Measurements from ENCODE around the gene RAD51B. TPM values are rescaled to one million over a fixed set of nuclear protein-coding genes. Genes with fewer than 3 reads are reported as not detected.
A peak's percentile ranks its signal among the peaks of the same experiment; 100 is the strongest.

RAD51B gene
- 25.9 and 26.1 TPM in 2 replicates for total RNA-seq

DNA sequence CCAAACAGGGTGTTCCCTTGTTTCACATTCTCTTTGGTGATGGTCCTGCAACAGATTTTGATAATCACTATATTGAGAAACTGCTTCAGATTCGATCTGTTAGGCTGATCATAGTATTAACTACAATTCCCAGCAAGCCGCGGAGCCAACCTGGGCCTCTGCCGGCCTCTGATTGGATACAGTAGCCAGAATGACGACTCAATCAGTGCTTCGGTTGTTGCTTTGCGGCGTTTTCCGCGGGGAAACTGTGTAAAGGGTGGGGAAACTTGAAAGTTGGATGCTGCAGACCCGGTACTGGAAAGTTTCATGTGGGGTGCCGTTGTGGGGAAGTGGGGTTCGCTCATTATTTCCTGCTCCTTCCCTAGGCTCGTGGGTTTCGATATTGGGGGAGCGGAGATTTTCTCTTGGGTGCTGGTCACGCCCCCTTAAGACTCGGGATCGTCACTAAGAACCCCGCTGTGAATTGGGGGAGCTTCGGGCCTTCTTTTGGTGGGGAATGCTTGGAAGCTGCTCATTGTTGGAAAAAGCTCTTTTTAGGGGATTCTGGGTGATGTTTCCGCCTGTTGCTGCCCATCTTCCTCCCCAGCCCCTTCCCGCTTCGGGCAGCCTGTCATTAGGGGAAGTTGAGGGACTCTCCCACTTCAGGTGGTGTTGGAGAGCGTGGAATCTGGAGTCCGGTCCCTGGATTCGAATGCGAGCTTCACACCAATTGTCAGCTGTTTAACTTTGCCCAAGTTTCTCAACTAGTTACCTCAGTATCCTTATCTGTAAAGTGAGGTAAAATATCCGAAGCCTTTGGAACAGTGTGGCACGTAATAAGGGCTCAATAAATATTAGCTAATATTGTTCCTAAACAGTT, at the start of gene RAD51B:
Gene RAD51B, plus strand, starts transcription at position 217 of the 859 bp plus-strand sequence.
- no peaks in the 10 kb centered on the region for H3K9me3 Mint-ChIP-seq

DNA sequence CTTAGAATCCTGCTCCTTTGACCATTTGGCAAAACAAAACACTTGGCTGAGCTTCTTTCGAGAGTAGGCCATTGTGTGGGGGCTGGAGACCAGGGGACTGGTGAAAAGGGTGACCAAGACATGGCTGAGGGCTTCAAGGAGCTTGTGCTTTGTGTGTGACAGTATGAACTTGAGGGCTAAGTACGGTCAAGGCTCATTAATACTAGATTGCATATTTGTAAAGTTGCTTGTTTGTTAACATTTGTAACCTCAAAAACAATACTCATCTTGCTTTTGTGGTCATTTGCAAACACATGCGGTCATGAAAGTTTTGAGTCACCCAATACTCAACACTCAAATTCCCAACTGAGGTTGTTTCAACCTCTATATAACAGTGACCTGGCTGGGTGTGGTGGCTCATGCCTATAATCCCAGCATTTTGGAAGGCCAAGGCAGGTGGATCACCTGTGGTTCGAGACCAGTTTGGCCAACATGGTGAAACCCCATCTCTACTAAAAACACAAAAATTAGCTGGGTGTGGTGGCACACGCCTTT, 45.7 kb upstream of the RAD51B start:
- Mint-ChIP-seq H3K4me1 (ENCODE audit: low read depth) (no peaks in the 10 kb centered on the region), H3K27ac (no peak overlapping the region), H3K36me3 (ENCODE audit: low read depth) (peaks cover 38% of the 10 kb centered on the region), H3K4me3 (no peak overlapping the region), H3K9me3 (no peaks in the 10 kb centered on the region), H3K27me3 (ENCODE audit: insufficient read depth) (no peaks in the 10 kb centered on the region)
- intact Hi-C loops (cut with micrococcal nuclease) = no loop called here
- no peak for DNase-seq (ENCODE audit: low spot score)

More for the DNA sequence above, at the start of gene RAD51B:
- H3K36me3 Mint-ChIP-seq (ENCODE audit: low read depth) = peaks cover 2% of the 10 kb centered on the region
- H3K4me1 Mint-ChIP-seq (ENCODE audit: low read depth) = peaks cover 47% of the 10 kb centered on the region
- H3K27ac Mint-ChIP-seq = peak within 1 kb of the TSS; percentile 89
- peak within 1 kb of the TSS; percentile 92 for H3K4me3 Mint-ChIP-seq
- intact Hi-C loops (cut with micrococcal nuclease) = loop anchor here (1.0 to 5.0 kb wide), 6 partner anchors 142 to 1948 kb away; partner anchors contain the start of genes ACTN1, ARG2, DCAF5 and GPHN
- no peaks in the 10 kb centered on the region for H3K27me3 Mint-ChIP-seq (ENCODE audit: insufficient read depth)
- peak; percentile 83 for DNase-seq (ENCODE audit: low spot score)

DNA sequence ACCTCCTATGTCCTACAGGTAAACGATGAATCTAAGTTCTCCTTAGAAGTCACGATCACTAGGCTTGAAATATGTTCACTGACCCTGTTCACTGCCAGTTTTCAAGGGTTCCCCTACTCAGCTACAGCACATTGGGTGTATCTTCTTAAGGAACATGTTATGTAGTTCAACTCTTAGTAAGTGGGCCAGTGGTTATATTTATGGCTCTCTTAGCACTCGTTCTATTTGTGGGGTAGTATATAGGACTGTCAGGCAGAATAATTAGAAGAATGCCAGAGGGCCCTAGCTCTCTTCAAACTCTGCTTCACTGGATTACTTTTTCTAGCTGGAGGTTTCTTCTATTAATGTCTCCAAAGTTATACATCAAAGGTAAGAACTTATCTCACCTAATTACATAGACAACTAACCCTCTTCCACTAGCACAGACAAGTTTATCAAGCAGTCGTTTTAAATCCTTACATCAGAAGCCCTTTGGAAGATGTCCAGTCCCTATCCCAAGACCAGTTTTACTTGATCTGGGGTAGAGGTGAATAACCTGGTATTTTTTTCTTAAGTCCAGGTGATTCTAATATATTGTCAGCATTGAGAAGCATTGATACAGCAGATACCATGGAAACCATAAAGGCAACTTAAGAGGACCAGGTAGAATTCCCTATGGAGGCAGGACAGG, 42.8 kb upstream of the RAD51B start:
- no peak overlapping the region for H3K27ac Mint-ChIP-seq
- H3K9me3 Mint-ChIP-seq = no peaks in the 10 kb centered on the region
- no peak for DNase-seq (ENCODE audit: low spot score)
- intact Hi-C loops (cut with micrococcal nuclease) = no loop called here
- H3K4me1 Mint-ChIP-seq (ENCODE audit: low read depth) = no peaks in the 10 kb centered on the region
- H3K27me3 Mint-ChIP-seq (ENCODE audit: insufficient read depth) = no peaks in the 10 kb centered on the region
- H3K4me3 Mint-ChIP-seq = no peak overlapping the region
- H3K36me3 Mint-ChIP-seq (ENCODE audit: low read depth) = peaks cover 25% of the 10 kb centered on the region

DNA sequence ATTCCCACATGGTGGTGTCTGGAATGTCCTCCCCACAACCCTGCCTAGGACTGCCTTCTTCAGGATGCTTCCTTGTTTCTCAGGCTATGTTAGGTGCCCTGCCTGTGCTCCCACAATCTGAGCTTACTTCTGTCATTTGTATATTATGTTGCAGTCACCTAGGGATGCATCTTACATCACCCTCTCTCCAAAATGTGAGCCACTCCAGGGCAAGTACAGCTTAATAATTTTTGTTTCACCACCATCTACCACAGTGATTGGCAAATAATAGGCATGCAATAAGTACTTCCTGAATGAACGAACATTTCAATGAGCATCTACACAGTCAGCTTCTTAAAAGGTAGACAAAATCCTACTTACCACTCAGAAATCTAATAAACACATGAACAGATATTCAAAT, 40.8 kb upstream of the RAD51B start:
- intact Hi-C loops (cut with micrococcal nuclease) = no loop called here
- no peak for DNase-seq (ENCODE audit: low spot score)
- H3K27ac Mint-ChIP-seq = no peak overlapping the region
- no peaks in the 10 kb centered on the region for H3K9me3 Mint-ChIP-seq
- H3K4me3 Mint-ChIP-seq = no peak overlapping the region
- no peaks in the 10 kb centered on the region for H3K4me1 Mint-ChIP-seq (ENCODE audit: low read depth)
- no peaks in the 10 kb centered on the region for H3K27me3 Mint-ChIP-seq (ENCODE audit: insufficient read depth)
- peaks cover 26% of the 10 kb centered on the region for H3K36me3 Mint-ChIP-seq (ENCODE audit: low read depth)

DNA sequence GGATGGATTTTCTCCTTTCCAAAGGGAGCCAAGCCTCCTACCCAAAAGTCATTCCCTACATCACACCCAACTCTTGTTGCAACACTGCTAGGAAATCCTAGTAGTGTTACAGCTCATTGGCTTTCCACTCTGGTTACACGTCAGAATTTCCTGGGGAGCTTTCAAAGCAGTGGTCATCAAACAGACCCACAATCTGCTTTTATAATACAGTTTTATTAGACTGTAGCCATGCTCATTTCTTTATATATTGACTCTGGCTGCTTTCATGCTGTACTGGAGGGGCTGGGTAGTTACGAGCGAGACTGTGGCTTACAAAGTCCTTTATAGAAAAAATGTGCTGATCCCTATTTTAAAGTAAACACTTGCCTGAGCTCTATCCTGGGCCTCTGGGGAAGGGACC, 37.5 kb upstream of the RAD51B start:
- DNase-seq (ENCODE audit: low spot score) = no peak
- no peaks in the 10 kb centered on the region for H3K4me1 Mint-ChIP-seq (ENCODE audit: low read depth)
- no peaks in the 10 kb centered on the region for H3K9me3 Mint-ChIP-seq
- no peaks in the 10 kb centered on the region for H3K27me3 Mint-ChIP-seq (ENCODE audit: insufficient read depth)
- no peak overlapping the region for H3K27ac Mint-ChIP-seq
- no peak overlapping the region for H3K4me3 Mint-ChIP-seq
- intact Hi-C loops (cut with micrococcal nuclease) = no loop called here
- peaks cover 42% of the 10 kb centered on the region for H3K36me3 Mint-ChIP-seq (ENCODE audit: low read depth)

DNA sequence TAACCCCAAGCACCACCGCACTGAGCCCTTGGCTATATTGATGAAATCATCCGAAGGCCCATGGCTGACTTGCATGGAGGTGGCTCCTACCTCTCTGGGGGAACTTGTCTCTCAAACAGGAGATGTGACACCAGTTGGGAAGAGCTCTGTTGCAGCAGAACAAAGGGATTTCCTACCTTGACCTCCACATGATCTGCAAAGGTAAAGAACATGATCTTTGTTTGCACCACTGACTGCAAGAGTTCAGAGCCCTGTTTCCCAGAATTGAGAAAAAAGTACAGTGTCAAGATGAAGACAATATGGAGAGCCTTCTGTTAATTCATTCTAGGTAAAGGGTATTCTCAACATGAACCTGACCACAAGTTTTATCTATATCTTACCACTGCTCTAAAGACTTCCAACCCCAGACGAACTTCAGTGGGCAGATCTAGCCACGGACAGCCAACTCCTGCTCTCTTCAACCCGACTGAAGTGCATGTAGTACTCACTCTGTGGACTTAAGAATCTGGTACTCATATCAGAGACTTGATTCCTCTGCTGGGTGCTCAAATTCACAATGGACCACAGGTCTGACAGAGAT, 35.2 kb upstream of the RAD51B start:
- no peaks in the 10 kb centered on the region for H3K4me1 Mint-ChIP-seq (ENCODE audit: low read depth)
- no peaks in the 10 kb centered on the region for H3K27me3 Mint-ChIP-seq (ENCODE audit: insufficient read depth)
- H3K27ac Mint-ChIP-seq = no peak overlapping the region
- DNase-seq (ENCODE audit: low spot score) = no peak
- H3K9me3 Mint-ChIP-seq = no peaks in the 10 kb centered on the region
- intact Hi-C loops (cut with micrococcal nuclease) = no loop called here
- peaks cover 48% of the 10 kb centered on the region for H3K36me3 Mint-ChIP-seq (ENCODE audit: low read depth)
- H3K4me3 Mint-ChIP-seq = no peak overlapping the region

DNA sequence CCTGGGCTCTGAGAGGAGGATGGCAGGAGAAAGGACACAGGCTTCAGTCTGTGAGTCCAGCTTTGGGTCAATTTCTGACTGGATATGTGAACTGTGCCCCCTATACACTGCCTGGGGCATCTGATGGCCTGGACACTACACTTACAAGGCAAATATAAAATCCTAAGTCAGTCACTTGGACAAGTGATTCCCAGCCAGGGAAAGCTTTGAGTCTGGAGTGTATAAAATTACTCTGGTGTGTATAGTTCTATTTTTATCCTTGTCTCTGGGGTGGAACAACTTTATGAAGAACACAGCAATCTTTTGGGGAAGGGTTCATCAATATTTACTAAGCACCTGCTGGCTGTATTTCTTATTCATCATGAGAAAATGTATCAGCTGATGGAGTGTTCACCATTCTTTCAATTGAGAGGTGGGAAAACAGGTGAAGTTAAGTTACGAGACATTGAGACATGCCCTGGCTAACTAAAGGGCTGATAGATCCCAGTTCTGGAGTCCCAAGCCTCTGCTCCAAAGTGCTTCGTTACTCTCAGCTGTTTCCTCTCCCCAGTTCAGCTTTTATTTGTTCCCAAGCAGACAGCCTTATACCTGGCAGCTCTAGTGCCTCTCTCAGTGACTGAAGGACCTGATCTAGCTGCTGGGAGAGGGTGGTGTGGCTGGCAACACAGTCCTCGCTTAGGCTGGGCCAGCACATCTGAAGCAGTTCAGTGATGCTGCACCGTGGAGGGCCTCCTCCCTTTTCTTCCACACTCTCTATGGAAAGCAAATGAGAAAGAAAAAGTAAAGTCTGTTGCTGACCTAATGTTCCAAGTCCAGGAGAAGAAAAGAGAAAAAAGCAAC, 34.1 kb upstream of the RAD51B start:
- Mint-ChIP-seq H3K9me3 (no peaks in the 10 kb centered on the region), H3K36me3 (ENCODE audit: low read depth) (peaks cover 55% of the 10 kb centered on the region), H3K27ac (no peak overlapping the region), H3K27me3 (ENCODE audit: insufficient read depth) (no peaks in the 10 kb centered on the region), H3K4me3 (no peak overlapping the region), H3K4me1 (ENCODE audit: low read depth) (no peaks in the 10 kb centered on the region)
- no peak for DNase-seq (ENCODE audit: low spot score)
- intact Hi-C loops (cut with micrococcal nuclease) = no loop called here

DNA sequence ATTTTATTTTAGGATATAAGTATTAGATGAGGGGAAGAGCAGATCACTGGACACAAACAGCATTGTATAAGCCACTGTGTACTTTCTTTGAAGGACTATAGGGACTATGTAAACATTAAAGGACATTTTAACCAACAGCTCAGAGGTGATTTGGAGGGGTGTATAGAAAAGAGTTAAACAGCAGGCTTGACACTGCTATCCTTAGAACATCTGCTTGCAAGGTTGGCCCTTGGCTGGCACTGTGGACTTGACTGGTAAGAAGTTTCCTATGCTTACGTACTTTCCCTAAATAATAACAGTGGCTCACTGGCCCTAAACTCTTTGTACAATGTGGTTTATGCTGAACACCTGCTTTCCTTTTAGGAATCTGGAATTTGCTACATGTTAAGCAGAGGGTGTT, 31.9 kb upstream of the RAD51B start:
- H3K4me3 Mint-ChIP-seq = no peak overlapping the region
- peaks cover 51% of the 10 kb centered on the region for H3K36me3 Mint-ChIP-seq (ENCODE audit: low read depth)
- no peak for DNase-seq (ENCODE audit: low spot score)

DNA sequence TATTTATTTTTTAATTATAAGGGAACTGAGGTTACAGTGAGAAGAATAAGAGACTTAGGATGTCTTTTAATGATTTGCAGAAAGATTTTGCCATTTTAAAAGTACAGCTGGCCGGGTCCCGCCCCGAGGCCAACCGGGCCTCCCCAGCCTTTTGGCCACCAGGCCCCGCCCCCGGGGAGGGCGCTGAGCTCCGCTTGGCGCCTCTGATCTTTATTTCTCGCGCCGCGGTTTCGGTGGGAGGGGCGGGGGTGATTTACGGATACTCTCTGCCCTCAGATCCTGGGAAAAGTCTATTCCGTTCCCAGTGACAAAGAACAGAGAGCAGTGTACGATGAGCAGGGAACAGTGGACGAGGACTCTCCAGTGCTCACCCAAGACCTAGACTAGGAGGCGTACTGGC, 20.8 kb upstream of the RAD51B start:
- no peak for DNase-seq (ENCODE audit: low spot score)
- Mint-ChIP-seq H3K36me3 (ENCODE audit: low read depth) (peaks cover 30% of the 10 kb centered on the region), H3K27me3 (ENCODE audit: insufficient read depth) (no peaks in the 10 kb centered on the region), H3K9me3 (no peaks in the 10 kb centered on the region), H3K4me3 (no peak overlapping the region), H3K27ac (no peak overlapping the region), H3K4me1 (ENCODE audit: low read depth) (no peaks in the 10 kb centered on the region)
- intact Hi-C loops (cut with micrococcal nuclease) = no loop called here

More for the DNA sequence above, 31.9 kb upstream of the RAD51B start:
- no peaks in the 10 kb centered on the region for H3K4me1 Mint-ChIP-seq (ENCODE audit: low read depth)
- no peaks in the 10 kb centered on the region for H3K27me3 Mint-ChIP-seq (ENCODE audit: insufficient read depth)
- no peak overlapping the region for H3K27ac Mint-ChIP-seq
- H3K9me3 Mint-ChIP-seq = no peaks in the 10 kb centered on the region
- intact Hi-C loops (cut with micrococcal nuclease) = no loop called here

DNA sequence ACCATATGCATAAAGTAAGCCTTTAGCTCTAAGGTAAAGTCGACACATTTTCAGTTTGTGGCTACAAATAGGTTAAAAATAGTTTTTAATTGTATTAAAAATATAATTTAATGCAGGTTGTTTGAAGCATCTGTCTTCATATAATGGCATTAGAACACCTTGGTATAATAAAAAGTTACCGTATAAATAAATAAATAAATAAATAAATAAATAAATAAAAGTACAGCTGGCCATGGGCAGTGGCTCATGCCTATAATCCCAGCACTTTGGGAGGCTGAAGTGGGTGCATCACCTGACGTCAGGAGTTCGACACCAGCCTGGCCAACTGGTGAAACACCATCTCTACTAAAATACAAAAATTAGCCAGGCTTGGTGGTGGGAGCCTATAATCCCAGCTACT, 18.8 kb upstream of the RAD51B start:
- Mint-ChIP-seq H3K4me1 (ENCODE audit: low read depth) (no peaks in the 10 kb centered on the region), H3K4me3 (no peak overlapping the region), H3K9me3 (no peaks in the 10 kb centered on the region), H3K27ac (no peak overlapping the region), H3K36me3 (ENCODE audit: low read depth) (peaks cover 41% of the 10 kb centered on the region), H3K27me3 (ENCODE audit: insufficient read depth) (no peaks in the 10 kb centered on the region)
- DNase-seq (ENCODE audit: low spot score) = no peak
- intact Hi-C loops (cut with micrococcal nuclease) = no loop called here

DNA sequence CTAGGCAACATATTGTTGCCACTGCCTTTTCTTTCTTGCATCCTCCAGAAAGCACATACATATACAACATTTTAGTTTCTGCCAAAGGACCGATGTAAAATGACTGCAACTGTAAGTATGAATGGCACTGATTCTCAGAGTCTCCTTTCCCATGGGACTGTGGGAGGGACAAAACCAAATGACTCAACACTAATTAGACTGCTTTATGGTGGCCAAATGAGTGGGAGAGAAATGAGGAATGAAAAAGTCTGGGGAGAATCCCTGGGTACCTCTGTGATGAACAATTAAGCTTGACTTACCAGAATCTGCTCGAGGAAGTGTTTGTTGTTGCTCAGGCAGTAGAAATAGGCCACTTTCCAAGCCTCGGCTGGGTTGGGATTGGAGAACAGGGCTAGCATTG, 13.3 kb upstream of the RAD51B start:
- Mint-ChIP-seq H3K4me1 (ENCODE audit: low read depth) (no peaks in the 10 kb centered on the region), H3K9me3 (no peaks in the 10 kb centered on the region)

DNA sequence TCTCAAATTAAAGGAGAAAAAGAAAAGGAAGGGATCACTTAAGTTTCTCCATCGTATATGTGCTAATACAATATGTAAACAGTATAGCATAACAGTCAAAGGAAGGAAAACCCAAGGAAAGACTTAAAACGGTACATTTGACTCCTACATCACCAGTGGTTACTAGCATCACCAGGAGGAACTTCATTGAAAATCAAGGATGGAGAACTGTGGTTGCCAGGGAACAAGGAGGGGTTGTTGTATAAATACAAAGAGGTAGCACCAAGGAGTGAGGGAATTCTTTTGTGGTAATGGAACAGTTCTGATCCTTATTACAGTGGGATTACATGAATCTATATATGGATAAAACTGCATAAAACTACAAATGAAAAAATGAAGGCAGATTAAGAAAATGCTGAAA, 4.8 kb upstream of the RAD51B start:
- Mint-ChIP-seq H3K27me3 (ENCODE audit: insufficient read depth) (no peaks in the 10 kb centered on the region), H3K4me3 (peak overlapping the region; percentile 90), H3K9me3 (no peaks in the 10 kb centered on the region), H3K27ac (peak overlapping the region; percentile 16), H3K36me3 (ENCODE audit: low read depth) (peaks cover 13% of the 10 kb centered on the region), H3K4me1 (ENCODE audit: low read depth) (peaks cover 39% of the 10 kb centered on the region)
- intact Hi-C loops (cut with micrococcal nuclease) = loop anchor here (5.0 kb wide), 5 partner anchors 138 to 1952 kb away; partner anchors contain the start of genes ACTN1, DCAF5, GPHN and SRSF5
- no peak for DNase-seq (ENCODE audit: low spot score)

More for the DNA sequence above, 13.3 kb upstream of the RAD51B start:
- Mint-ChIP-seq H3K27me3 (ENCODE audit: insufficient read depth) (no peaks in the 10 kb centered on the region), H3K4me3 (no peak overlapping the region), H3K36me3 (ENCODE audit: low read depth) (peaks cover 38% of the 10 kb centered on the region), H3K27ac (no peak overlapping the region)
- DNase-seq (ENCODE audit: low spot score) = no peak
- intact Hi-C loops (cut with micrococcal nuclease) = no loop called here
